SKM-1 treated with dmso at 0.1 percent for 144 hours (cell line): ENCODE measurements around the gene ZFP1.
"Not testable (repeated sequence)": the region's sequence is repeated elsewhere in the genome, so short reads cannot be mapped to it uniquely, and the experiment has no call there.

Source experiments
- DNase-seq: peaks from one replicate; lab custom pipeline; 2025; ENCODE audit not compliant: unreplicated experiment; lab: John Stamatoyannopoulos, UW

The ZFP1 gene

DNA sequence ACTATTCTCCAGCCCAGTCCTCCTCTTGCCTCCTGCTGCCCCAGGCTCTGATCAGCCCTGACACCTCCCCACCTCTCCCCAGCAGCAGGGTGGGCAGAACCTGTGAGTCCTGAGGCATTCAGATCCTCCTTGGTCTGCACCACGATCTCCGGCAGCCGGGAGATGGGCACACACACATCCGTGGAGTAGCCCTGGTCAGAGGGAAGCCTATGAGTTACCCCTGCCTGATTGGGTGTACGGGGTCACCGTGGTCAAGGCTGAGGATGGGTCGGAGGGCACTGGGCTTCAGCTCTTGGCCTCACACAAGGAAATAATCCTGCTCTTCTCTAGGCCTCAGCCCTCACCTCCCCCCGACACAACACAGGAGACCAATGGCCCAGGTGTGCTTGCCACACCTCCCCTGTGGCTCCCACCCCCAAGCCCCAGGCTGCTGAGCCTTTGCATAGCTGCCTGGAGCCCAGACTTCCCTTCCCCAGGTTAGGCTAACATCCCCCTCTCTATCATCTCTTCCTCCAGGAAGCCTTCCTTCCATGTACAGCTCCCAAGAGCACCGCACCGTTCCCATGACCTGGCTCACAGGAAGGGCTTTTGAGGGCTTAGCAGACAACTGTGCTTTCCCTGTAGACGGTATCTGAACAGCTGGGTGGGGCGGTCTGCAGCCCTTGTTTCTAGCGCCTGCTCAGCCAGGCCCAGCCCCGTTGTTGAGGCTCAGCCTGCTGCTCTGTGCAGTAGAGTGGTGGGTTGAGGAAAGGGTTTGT, 35.4 kb upstream of the ZFP1 start:
- no peak for DNase-seq

DNA sequence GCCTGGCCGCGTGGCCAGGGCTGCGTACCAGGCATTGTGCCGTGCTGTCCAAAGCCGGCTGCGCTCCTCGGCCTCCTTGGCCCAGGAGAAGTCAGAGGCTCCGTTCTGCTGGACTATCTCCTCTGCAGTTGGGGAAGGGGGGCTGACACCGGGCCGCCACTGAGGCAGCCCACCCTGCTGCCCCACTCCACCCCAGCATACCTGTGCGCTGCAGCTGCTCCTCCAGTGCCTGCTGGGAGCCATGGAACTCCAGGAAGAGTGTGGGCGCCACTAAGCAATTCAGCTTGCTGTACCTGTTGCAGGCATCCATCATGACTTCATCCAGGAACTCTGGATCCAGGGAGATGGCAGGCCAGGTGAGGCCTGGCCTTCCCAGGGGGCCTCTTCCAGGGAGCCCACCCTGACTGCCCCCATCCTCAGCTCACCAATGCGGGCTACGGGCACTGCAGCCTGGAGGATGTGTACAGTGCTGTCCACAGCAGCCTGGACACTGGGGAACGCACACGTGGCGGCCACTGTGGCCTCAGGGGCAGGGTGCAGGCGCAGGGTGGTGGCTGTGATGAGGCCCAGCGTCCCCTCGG, 34.7 kb upstream of the ZFP1 start:
- DNase-seq = no peak

DNA sequence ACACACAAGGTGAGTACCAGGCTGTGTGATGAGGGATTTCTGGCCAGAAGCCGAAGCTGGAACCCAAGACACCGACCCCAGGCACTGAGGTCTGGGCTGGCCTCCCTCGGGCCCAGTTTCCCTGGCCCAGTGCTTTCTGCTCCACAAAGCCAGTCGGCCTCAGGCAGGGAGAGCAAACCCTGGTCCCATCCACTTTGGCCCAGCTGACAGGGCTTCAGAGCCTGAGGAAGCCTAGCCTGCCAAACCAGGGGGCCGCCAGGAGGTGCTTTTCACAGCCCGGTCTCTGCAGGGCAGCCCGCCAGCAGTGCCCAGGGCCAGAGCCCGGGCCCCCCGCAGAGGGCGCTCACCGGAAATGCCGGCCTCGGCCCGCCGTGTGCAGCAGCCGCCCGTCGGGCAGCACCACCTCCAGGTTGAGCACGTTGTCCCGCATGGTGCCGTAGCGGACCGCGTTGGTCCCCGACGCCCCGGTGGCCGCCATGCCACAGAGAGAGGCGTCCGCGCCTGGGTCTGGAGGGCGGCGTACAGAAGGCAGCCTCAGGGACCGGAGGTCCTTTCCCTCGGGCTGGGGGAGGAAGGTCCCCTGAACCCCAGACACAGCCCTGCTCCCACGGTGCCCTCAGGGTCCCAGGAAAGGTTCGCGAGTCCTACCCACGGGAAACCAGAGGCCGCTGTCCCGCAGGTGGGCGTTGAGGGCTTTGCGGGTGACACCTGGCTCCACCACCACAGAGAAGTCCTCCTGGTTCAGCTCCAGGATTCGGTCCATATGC, 34.0 kb upstream of the ZFP1 start:
- DNase-seq = no peak

DNA sequence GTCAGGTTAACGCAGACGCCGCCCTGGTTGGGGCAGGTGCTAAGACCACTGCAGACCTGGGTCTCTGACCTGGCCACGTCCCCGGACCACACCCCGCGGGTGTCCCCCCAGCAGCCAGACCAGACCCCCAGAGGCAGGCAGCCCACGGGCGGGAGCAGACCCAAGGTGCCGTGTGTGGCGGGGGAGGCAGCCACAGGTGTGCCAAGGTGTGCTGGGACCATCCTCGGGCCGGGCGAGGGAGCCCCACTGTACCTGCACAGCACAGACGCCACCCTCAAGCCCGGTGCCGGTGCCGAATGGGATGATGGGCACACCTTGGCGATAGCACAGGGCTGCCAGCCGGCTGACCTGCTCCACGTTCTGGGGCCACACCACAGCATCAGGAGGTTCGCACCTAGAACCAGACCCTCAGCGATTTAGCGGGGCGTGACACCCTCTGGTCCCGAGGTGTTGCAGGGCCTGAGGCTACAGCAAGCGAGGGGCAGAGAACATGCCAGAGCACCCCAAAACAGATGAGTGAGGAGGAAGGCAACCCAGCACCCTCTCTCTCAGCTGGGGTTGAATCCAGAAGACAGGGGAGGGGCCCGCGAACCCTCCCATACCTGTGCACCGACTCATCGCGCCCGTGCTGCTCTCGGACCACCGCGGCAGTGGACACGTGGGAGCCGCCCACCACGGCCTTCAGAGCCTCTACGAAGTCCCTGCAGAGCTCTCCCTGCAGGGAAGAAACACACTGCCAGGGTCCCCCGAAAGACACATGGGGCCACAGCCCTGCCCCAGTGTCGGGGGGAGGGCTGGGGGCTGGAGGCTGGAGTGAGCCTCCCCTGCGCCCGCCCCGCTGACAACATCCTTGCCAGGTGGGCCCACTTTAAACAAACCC, 33.1 kb upstream of the ZFP1 start:
- no peak for DNase-seq

DNA sequence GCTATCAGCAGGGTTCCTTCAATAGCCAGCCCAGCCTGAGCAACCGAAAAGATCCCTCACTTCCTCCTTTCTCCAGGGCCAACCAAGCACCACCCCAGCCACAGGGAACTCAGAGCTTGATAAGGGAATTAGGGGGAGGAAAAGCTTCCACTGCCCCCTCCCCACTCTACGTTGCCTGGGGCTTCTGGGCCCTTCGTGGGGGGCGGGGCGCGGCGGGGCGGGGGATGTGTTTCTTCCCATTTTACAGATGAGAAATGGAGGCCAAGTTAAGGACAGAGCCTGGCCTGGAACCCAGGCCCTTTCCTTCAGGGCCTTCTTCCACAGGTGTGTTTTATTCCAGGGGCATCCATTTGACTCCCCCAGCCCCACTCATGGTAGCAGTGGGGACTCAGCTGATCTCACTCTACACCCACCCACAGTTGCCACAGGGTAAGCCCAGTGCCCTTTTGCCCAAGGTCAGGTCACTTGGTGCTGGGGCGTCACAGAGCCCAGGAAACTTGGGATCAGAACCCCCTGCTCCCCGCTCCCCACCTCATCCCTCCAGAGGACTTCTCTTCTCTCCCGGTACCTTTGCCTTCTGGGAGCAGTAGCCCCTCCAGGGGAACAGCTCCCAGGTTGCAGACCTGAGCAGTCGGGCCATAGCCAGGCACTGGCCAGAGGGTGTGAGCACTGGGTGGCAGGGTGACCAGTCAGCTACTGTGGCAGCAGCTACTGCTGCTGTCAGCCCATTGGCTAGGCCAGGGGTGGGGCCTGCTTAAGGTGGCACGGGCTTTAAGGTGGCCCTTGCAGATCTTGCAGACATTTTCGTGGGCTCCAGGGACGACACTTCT, 32.0 kb upstream of the ZFP1 start, which contains the start of gene LDHD:
Gene LDHD, minus strand, starts transcription at position 700 of the 830 bp plus-strand sequence. Its CDS starts 60 bp downstream, at position 640.
- DNase-seq = peak; percentile 68

DNA sequence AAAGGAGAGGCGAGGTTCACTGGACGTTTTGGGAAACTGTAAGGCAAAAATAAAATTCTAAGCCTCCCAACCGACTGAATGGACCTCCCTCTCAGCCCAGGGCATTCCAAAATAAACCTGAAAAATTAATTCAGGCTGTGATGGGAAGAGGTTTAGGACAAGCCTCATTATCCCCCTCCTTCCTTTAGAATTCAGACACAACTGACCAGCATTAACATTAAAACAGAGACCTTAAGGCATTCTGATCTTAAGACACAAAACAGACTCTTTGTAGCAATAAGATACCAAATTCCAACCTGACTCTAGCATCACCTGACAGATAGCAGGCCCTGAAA, 31.4 kb upstream of the ZFP1 start:
- no peak for DNase-seq

DNA sequence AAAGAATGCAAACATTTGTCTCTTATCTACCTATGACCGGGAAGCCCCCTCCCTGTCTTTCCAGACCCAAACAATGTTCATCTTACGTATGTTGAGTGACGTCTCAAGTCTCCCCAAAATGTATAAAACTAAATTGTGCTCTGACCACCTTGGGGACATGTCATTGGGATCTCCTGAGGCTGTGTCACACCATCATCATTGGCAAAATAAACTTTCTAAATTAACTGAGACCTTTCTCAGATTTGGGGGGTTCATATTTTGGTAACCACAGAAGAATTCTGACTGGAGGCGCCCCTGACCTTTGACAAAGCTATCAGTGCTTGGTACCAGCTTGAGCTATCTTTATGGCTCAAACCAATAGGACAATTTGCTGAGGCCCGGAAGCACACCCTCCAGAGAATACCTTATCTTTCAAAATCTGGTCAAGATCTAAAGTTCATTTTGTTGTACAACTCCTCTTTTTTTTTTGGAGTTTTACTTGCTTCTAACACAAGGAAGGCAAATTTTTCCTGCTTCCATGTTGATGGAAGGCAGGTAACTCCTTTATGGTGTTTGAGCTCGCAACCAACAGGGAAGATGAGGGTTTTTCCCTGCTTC, 29.3 kb upstream of the ZFP1 start:
- no peak for DNase-seq

DNA sequence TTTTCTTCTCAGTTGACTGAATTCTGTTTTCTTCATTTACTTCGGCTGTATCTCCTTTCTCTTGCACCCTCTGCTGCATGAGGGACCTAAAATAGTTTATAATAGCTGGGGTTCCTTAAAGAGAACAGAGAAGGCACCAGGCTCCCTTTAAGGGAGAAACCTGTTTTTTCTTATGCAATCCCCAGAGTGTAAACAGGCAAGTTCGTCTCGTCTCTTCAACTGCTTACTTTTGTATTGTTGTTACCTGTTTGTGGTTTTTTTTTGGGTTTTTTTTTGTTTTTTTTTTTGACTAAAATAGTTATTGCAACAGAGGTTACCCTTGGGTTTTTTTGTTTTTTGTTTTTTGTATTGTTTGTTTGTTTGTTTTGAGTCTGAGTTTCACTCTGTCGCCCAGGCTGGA, 28.1 kb upstream of the ZFP1 start:
- no peak for DNase-seq

DNA sequence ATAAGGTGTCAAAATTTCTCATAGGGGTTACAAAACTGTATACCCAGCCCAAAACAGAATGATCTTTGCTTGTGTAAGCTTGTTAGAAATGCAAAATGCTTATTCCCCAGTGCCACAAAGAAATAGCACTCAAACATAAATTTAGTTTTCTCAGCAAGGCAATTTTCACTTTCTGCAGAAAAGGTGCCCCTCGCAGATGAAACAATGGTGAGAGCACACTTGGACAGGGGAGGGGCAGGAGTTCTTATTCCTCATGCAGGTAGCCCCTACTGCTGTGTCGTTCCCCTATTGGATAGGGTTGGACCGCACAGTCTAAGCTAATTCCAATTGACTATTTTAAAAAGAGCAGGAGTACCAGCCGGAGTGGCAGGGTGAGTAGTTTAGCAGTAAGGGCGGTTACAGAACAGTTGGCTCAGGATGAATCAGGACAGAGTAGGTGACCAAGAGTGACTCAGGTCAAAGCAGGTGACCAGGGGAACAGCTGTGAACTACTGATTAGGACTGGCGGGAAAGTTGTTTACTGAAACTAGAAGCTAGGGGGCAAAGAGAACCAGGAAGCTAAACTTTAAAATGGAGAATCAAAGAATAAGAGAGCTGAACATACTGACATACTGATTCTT, 26.3 kb upstream of the ZFP1 start:
- no peak for DNase-seq

DNA sequence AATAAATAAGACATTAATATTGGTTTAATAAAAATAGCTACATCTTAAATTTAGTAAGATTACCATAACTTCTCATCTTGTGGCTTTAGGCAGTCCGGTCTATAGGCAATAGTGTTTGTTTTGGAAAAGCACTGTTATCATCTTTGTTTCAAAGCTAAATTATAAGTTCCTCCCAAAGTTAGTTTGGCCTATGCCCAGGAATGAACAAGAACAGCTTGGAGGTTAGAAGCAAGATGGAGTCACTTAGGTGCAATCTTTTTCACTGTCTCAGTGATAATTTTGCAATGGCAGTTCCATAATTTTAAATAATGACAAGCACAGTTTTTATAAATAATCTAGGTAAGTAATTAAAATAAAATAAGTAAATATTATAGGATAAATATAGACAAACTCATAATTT, 25.7 kb upstream of the ZFP1 start:
- DNase-seq = no peak

DNA sequence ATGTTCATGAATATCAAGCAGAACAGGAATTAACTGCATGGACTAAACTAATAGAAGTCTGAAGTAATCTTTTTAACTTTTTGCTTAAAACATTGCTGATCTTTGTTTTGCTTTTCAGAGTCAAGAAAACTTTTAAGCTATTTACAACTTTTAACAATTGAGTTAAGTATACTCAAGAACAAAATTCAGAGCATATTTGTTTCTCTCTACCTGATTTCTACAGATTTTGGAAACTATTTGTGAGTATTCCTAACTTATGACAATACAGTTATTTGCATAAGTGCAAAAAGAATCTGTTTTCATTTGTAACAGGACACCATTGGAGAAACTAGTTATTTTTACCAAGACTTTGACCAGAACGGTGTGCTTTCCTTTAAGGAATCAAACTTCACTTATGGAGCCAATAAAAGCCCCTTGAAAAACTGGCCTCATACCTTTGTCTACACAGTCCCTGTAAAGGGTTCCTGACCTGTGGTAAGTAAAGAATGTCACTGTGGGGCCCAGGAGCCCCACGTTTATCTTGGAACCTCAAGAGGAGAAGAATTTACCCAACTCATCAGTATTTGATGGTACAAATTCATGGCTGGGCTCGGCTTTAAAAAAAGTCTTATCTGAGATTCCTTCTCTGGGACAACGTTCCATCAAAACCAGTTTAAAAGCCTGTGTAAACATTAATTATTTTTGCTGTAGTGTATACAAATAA, 20.5 kb upstream of the ZFP1 start:
- no peak for DNase-seq

DNA sequence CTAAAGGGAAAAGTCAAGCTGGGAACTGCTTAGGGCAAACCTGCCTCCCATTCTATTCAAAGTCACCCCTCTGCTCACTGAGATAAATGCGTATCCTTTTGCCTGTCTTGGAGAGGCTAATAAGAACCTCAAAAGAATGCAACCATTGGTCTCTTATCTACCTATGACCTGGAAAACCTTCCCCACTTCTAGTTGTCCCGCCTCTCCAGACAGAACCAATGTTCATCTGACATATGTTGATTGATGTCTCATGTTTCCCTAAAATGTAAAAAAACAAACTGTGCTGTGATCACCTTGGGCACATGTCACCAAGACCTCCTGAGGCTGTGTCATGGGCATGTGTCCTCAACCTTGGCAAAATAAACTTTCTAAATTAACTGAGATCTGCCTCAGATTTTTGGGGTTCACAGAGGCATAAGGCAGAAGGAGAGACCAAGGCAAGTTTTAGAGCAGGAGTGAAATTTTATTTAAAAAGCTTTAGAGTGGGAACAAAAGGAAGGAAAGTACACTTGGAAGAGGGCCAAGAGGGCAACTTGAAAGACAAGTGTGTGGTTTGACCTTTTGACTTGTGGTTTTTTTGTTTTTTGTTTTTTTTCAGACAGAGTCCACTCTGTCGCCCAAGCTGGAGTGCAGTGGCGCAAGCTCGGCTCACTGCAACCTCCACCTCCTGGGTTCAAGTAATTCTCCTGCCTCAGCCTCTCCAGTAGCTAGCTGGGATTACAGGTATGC, 18.7 kb upstream of the ZFP1 start:
- not testable (repeated sequence) for DNase-seq

DNA sequence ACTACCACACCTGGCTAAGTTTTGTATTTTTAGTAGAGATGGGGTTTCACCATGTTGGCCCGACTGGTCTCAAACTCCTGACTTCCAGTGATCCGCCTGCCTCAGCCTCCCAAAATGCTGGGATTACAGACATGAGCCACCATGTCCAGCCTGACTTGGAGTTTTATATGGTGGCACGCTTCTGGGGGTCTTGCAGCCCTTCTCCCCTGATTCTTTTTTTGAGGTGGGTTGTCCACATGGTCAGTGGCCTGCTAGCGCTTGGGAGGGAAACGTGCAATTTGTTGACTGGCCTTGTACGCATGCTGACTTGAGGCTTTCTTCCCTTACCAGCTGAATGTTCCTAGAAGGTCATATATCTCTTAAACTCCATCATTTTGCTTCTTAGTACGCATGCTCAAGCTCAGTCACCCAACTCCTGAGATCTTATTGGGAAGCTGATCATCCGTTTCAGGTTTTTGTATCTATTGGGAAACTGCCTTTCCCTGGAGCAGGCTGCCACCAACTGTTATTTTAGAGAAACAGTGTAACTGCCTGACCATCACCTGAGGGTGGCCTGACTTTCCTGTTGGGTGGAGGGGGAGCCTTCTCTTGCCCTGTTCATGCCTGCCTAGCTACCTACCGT, 18.1 kb upstream of the ZFP1 start:
- DNase-seq = no peak

DNA sequence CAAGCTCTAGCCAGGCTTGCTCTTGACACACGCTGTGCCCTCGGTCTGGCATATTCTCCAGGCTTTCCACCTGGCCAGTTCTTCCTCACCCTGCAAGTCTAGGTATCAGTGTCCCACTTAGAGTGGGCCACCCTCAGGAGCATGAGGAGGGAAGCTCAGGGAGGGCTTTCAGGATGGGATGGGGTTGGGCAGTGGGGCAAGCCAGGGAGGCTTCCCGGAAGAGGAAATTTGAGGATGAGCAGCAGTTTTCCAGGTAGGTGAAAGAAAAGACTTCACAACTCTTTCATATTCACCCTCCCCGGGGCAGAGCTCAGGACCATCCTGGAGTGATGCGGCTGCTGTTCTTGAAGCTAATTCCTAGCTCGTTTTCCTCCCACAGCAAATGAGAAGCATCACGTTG, 17.2 kb upstream of the ZFP1 start:
- no peak for DNase-seq

DNA sequence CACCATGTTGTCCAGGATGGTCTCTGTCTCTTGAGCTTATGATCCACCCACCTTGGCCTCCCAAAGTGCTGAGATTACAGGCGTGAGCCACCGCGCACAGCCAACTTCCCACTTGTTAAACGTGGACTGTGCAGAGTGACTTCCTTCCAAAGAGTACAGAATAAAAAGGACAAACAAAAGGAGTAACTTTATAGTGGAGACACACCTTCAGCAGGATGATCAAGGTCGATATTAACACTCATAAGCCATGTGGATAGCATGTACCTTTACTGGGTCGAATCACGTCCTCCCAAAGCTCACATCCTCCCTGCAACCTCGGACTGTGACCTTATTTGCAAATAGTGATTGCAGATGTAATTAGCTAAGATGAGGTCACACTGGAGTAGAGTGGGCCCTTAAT, 10.1 kb upstream of the ZFP1 start:
- DNase-seq = no peak

DNA sequence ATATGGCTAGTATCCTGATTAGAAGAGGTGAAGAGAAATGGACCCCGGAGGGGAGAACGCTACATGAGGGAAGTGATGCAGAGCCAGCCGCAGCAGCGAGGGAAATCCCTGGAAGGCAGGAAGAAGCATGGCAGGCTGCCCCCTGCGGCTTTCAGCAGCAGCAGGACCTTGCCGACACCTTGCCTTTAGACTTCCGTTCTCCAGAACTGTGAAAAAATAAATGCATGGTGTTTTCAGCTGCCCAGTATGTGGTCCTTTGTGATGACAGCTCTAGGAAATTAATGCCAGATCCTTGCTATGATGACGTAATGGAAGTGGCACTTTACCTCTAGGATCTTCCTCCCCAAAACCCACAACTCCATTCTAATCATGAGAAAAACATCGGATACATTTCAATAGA, 9.7 kb upstream of the ZFP1 start:
- DNase-seq = no peak

DNA sequence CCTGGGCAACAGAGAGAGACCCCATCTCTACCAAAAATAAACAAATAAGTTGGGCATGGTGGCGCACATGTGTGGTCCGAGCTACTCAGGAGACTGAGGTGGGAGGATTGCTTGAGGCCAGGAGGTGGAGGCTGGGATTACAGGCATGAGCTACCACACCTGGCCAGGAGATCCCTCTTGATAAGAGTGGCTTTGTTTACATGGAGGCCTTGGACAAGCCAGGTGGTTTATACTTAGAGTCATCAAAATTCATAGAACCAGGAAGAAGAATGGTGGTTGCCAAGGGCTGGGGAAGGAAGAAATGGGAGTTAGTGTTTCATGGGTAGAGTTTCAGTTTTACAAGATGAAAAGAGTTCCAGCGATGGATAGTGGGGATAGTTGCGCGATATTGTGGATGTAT, 8.8 kb upstream of the ZFP1 start:
- no peak for DNase-seq

DNA sequence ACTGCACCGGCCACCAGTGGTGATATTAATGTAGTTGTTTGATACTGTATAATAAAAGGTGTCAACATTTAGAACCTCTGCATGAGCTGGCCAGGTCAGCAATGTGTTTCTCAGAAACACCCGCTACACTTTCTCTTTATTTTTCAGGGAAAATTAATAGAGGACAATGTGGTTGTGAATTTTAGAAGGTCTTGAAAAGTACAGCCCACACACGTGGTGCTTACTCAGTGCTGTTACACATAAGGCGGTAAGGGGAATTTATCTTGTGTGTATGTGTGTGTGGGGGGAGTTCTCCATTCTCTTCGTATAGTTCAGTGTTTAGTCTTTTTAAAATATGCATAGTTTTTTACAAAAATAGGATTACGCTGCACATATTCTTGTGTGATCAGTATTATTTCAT, 4.4 kb upstream of the ZFP1 start:
- no peak for DNase-seq
